ENCODE results near the gene CYP4B1. TPM values are rescaled to one million over a fixed set of nuclear protein-coding genes. Genes with fewer than 3 reads are reported as not detected.

The CYP4B1 gene
- total and polyA plus RNA-seq, 10 of the 15 experiments (the other 5 are each of a cell fraction or from before 2014, with no cell fraction given), result 0.38 TPM; not detected in 9

DNA sequence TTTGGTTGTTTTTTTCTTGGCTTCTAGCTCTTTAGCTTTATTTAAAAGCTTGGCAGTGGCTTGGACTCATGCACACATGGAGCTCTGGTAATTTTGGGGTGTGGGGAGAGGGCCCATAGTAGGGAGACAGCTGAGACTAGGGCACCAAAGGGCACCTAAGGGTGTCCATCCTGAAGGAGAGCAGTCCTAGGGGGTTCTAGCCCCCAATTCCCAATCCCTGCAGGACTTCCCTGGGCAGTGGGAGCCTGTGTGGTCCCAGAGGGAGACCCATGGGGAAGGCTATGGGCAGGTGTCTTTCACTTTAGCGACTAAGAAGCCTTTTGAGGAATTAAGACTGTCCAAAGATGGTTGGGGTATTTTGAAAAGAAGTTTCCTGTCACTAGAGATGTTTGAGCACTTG is 6.9 kb downstream of the CYP4B1 start:
- DNase-seq (ENCODE audit: low read depth, low spot score), result no peak
- no peak overlapping the region for H3K4me3 ChIP-seq
- H3K27me3 ChIP-seq (replicated peaks in 1 of 2; ENCODE audit: control insufficient read depth in 2 of 2, insufficient read depth in 2 of 2, low read length in 1 of 2), result no peaks in the 10 kb centered on the region; a peak in 1 of 4 replicates
- no peak overlapping the region for H3K4me2 ChIP-seq (ENCODE audit: control insufficient read depth, insufficient read depth)
- H3K4me1 ChIP-seq (ENCODE audit: control insufficient read depth, insufficient read depth, low read length), result no peaks in the 10 kb centered on the region
- BruUV-seq (replicated peaks), result no TSS peak
- RAD21 ChIA-PET (ENCODE audit: unreplicated experiment), result no interaction called here
- H4K20me1 ChIP-seq (ENCODE audit: control insufficient read depth, insufficient read depth), result no peaks in the 10 kb centered on the region
- no peak for TF ChIP-seq POU2F2 (IDR thresholded peaks at IDR 0.05; ENCODE audit: borderline replicate concordance, low read depth, low read length)
- TF ChIP-seq, protein P1, sequence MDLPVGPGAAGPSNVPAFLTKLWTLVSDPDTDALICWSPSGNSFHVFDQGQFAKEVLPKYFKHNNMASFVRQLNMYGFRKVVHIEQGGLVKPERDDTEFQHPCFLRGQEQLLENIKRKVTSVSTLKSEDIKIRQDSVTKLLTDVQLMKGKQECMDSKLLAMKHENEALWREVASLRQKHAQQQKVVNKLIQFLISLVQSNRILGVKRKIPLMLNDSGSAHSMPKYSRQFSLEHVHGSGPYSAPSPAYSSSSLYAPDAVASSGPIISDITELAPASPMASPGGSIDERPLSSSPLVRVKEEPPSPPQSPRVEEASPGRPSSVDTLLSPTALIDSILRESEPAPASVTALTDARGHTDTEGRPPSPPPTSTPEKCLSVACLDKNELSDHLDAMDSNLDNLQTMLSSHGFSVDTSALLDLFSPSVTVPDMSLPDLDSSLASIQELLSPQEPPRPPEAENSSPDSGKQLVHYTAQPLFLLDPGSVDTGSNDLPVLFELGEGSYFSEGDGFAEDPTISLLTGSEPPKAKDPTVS (IDR thresholded peaks at IDR 0.05; ENCODE audit: low read depth, low read length), result no peak
- no peak for TF ChIP-seq RCOR1 (conservative IDR thresholded peaks at IDR 0.05; ENCODE audit: low read depth, low read length)
- H3K27ac ChIP-seq (ENCODE audit: control insufficient read depth, insufficient read depth), result no peak overlapping the region
- H3K9me3 ChIP-seq (replicated peaks; ENCODE audit: control insufficient read depth, insufficient read depth, low read length), result no peaks in the 10 kb centered on the region; the same call in 2 of the 3 replicates
- H3K79me2 ChIP-seq (ENCODE audit: control insufficient read depth, insufficient read depth, low read length), result no peaks in the 10 kb centered on the region
- POLR2A ChIA-PET, result no interaction called here
- intact Hi-C loops (cut with micrococcal nuclease; ENCODE audit: unreplicated experiment) (no loop called here), in situ Hi-C loops (cut with MboI) (no loop called here)
- H3K36me3 ChIP-seq (ENCODE audit: control insufficient read depth in 2 of 2, insufficient read depth in 2 of 2, low read length in 1 of 2), result no peaks in the 10 kb centered on the region
- 0% methylated on average over 1 of the region's 1 CpG for WGBS (ENCODE audit: insufficient coverage, insufficient replicate concordance, low lambda C conversion rate, missing lambda C conversion rate)
- no peak overlapping the region for H2AFZ ChIP-seq (ENCODE audit: control insufficient read depth, low read depth, low read length)
- FAIRE-seq, result no peak
- CTCF ChIA-PET, result no interaction called here
- ATAC-seq, result no peak
- H3K9ac ChIP-seq (ENCODE audit: control insufficient read depth, insufficient read depth, low read length), result no peak overlapping the region
- SMC1A ChIA-PET (ENCODE audit: uncharacterized antibody, unreplicated experiment), result no interaction called here

DNA sequence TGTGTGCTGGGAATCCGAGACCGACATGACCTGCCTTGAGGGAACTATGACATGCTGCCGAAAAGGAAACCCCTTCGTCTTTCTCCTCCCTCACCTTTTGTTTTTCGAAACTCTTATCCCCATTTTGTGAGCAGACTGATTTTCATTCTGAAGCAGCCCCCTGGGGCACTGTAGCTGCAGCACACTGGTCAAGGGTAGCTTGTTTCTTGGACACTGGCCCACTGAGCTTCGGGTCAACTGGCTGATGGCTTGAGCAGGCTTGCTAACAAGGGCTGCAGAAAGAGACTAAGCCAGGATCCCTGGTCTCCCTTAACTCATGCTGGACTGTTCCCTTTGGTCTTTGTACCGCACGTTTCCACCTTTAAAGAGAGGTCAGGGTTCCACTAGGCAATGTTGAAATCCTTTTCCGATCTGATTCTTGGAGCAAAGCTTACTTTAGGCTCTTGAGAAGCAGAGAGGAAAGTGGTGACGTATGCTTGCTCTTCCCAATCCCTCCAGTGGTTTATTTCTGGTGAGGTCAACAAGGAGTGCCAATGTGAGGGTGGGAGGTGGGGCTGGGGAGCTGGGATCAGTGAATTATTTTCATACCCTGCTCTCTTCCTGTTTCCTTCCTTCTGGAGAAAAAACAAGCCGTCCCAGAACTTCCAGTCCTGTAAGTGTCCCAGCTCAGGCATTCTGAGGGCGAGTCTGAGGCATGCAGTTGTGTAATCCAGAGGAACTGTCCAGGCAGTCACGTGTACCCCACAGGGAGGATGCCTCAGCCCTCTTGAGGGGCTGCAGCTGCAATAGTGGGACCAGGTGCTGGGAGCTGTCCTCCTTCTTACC is 7.6 kb downstream of the CYP4B1 start:
- no TSS peak for BruUV-seq (replicated peaks)
- no peaks in the 10 kb centered on the region; the same call in 2 of the 3 replicates for H3K9me3 ChIP-seq (replicated peaks; ENCODE audit: control insufficient read depth, insufficient read depth, low read length)
- no peaks in the 10 kb centered on the region for H3K4me1 ChIP-seq (ENCODE audit: control insufficient read depth, insufficient read depth, low read length)
- H3K79me2 ChIP-seq (ENCODE audit: control insufficient read depth, insufficient read depth, low read length), result no peaks in the 10 kb centered on the region
- no peak overlapping the region for H3K27ac ChIP-seq (ENCODE audit: control insufficient read depth, insufficient read depth)
- FAIRE-seq (no peak), ATAC-seq (no peak), DNase-seq (ENCODE audit: low read depth, low spot score) (no peak)
- 12% methylated on average over 13 of the region's 13 CpGs for WGBS (ENCODE audit: insufficient coverage, insufficient replicate concordance, low lambda C conversion rate, missing lambda C conversion rate)
- no peak overlapping the region for H3K9ac ChIP-seq (ENCODE audit: control insufficient read depth, insufficient read depth, low read length)
- TF ChIP-seq EZH2 (IDR thresholded peaks at IDR 0.05; ENCODE audit: borderline replicate concordance, control insufficient read depth, low read depth, low read length) (no peak), GABPA (IDR thresholded peaks at IDR 0.05; ENCODE audit: low read depth) (no peak), CTCF (IDR thresholded peaks at IDR 0.05 in 2 of 3, conservative IDR thresholded peaks at IDR 0.05 in 1 of 3; ENCODE audit: control insufficient read depth in 2 of 3, extremely low read depth in 1 of 3, insufficient read depth in 1 of 3, low read depth in 3 of 3, low read length in 3 of 3) (no peak), MXI1 (IDR thresholded peaks at IDR 0.05; ENCODE audit: low read depth, low read length) (no peak), SMAD1 (IDR thresholded peaks at IDR 0.05; ENCODE audit: low read depth, partially characterized antibody) (no peak), FOXM1 (IDR thresholded peaks at IDR 0.05; ENCODE audit: low read depth, low read length) (no peak), RUNX3 (IDR thresholded peaks at IDR 0.05; ENCODE audit: low read length) (no peak), DPF2 (IDR thresholded peaks at IDR 0.05) (no peak)
- H3K4me3 ChIP-seq, result no peak overlapping the region
- H3K27me3 ChIP-seq (replicated peaks in 1 of 2; ENCODE audit: control insufficient read depth in 2 of 2, insufficient read depth in 2 of 2, low read length in 1 of 2), result no peaks in the 10 kb centered on the region; a peak in 1 of 4 replicates
- CTCF ChIA-PET, result no interaction called here
- H2AFZ ChIP-seq (ENCODE audit: control insufficient read depth, low read depth, low read length), result no peak overlapping the region
- SMC1A ChIA-PET (ENCODE audit: uncharacterized antibody, unreplicated experiment), result no interaction called here
- H4K20me1 ChIP-seq (ENCODE audit: control insufficient read depth, insufficient read depth), result no peaks in the 10 kb centered on the region
- H3K4me2 ChIP-seq (ENCODE audit: control insufficient read depth, insufficient read depth), result no peak overlapping the region
- H3K36me3 ChIP-seq (ENCODE audit: control insufficient read depth in 2 of 2, insufficient read depth in 2 of 2, low read length in 1 of 2), result no peaks in the 10 kb centered on the region
- in situ Hi-C loops (cut with MboI), result no loop called here
- POLR2A ChIA-PET, result interaction anchor here (0.5 kb wide), 1 partner anchor 440 kb away, joined by 7 read pairs; no protein-coding TSS in a partner anchor
- RAD21 ChIA-PET (ENCODE audit: unreplicated experiment), result no interaction called here
- intact Hi-C loops (cut with micrococcal nuclease; ENCODE audit: unreplicated experiment), result no loop called here

All from GM12878 (cell line).